Measurements from ENCODE around the gene KLHL3. TPM values are rescaled to one million over a fixed set of nuclear protein-coding genes. Genes with fewer than 3 reads are reported as not detected.

Gene KLHL3, protein sequence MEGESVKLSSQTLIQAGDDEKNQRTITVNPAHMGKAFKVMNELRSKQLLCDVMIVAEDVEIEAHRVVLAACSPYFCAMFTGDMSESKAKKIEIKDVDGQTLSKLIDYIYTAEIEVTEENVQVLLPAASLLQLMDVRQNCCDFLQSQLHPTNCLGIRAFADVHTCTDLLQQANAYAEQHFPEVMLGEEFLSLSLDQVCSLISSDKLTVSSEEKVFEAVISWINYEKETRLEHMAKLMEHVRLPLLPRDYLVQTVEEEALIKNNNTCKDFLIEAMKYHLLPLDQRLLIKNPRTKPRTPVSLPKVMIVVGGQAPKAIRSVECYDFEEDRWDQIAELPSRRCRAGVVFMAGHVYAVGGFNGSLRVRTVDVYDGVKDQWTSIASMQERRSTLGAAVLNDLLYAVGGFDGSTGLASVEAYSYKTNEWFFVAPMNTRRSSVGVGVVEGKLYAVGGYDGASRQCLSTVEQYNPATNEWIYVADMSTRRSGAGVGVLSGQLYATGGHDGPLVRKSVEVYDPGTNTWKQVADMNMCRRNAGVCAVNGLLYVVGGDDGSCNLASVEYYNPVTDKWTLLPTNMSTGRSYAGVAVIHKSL
- 14.7 to 18.2 TPM (median 15.7 TPM) in 3 replicates for total RNA-seq (2021)
- Bru-seq, nascent RNA: percentile 66 among the genes with signal in this experiment
- long read RNA-seq, experiment 1, full-length matches to known transcripts: 6 of 38 reads
- long read RNA-seq, experiment 1, partial matches to known transcripts: 2 of 38 reads
- long read RNA-seq, experiment 1, other reads (novel, unspliced or antisense): 30 of 38 reads
- long read RNA-seq, experiment 2, partial matches to known transcripts: 0 of 13 reads
- long read RNA-seq, experiment 2, other reads (novel, unspliced or antisense): 13 of 13 reads
- long read RNA-seq, experiment 3, partial matches to known transcripts: 1 of 4 reads
- long read RNA-seq, experiment 3, other reads (novel, unspliced or antisense): 3 of 4 reads

DNA sequence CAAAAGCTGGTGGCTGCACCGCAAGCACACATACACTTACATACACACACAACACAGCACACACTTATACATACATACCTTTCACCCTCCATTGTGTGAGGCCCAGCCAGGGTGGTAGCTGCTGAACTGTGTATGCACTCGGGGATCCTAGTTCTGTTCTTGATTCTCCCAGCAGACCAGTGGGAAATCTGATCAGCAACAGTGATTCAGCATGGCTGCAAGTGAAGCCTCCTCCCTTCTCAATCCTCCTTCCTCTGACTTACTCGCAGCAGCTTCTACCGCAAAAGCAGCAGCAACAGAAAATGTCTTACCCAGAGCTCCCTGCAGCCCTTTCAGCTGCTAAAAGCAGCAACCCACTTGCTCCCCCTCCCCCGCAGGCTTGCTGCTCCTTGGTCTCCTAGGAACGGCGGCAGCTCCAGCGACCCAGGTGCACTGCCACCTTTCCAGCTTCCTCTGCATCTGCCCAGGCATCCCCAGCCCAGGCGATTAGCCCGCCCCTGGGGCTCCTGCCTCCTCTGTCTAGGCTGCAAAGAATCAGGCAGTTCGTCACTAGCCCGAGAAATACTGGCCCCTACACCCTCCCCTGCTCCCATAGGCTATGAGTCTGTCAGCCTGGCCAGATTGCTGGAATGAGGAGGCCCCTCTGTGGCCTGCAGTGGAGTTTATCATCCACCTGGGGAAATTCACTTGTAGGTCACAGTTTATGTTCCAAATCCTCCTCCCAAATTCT lies at the start of gene KLHL3:
TSS of gene KLHL3 (minus strand) at position 535 of the 730 bp plus-strand sequence. CDS start at position 92, 443 bp downstream.
- Mint-ChIP-seq H3K27me3 (ENCODE audit: low read depth) (no peaks in the 10 kb centered on the region; the same call in 1 of the 2 replicates), H3K9me3 (peaks cover 16% of the 10 kb centered on the region), H3K4me3 (no peak within 1 kb of the TSS), H3K4me1 (peaks cover 3% of the 10 kb centered on the region), H3K27ac (no peak within 1 kb of the TSS), H3K36me3 (peaks cover 5% of the 10 kb centered on the region; the same call in 1 of the 2 replicates)
- ChIA-PET POLR2A (interaction anchor here (0.6 to 1.8 kb wide), 5 partner anchors 11 to 331 kb away, joined by 3 to 20 read pairs (median 4); partner anchors contain the start of gene HNRNPA0), CTCF (interaction anchor here (0.7 to 3.0 kb wide), 11 partner anchors 14 to 130 kb away, joined by 3 to 50 read pairs (median 5); no protein-coding TSS in a partner anchor)
- ATAC-seq (peak; percentile 97), DNase-seq (ENCODE audit: low spot score) (peak; percentile 89)
- 0 out of 2 replicates have a peak, but pooled peaks have one; percentile 10 for TF ChIP-seq ZBTB21 (CRISPR knock-in tag; IDR thresholded peaks at IDR 0.05; ENCODE audit: borderline replicate concordance)
- 0 out of 2 replicates have a peak, but pooled peaks have one; percentile 41 for TF ChIP-seq FOXP1 (CRISPR knock-in tag; IDR thresholded peaks at IDR 0.05; ENCODE audit: borderline replicate concordance)
- TF ChIP-seq, protein P1, sequence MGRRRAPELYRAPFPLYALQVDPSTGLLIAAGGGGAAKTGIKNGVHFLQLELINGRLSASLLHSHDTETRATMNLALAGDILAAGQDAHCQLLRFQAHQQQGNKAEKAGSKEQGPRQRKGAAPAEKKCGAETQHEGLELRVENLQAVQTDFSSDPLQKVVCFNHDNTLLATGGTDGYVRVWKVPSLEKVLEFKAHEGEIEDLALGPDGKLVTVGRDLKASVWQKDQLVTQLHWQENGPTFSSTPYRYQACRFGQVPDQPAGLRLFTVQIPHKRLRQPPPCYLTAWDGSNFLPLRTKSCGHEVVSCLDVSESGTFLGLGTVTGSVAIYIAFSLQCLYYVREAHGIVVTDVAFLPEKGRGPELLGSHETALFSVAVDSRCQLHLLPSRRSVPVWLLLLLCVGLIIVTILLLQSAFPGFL (CRISPR knock-in tag; IDR thresholded peaks at IDR 0.05; ENCODE audit: borderline replicate concordance): no peak
- TF ChIP-seq RORB (CRISPR knock-in tag; IDR thresholded peaks at IDR 0.05): no peak
- TF ChIP-seq, protein P2, sequence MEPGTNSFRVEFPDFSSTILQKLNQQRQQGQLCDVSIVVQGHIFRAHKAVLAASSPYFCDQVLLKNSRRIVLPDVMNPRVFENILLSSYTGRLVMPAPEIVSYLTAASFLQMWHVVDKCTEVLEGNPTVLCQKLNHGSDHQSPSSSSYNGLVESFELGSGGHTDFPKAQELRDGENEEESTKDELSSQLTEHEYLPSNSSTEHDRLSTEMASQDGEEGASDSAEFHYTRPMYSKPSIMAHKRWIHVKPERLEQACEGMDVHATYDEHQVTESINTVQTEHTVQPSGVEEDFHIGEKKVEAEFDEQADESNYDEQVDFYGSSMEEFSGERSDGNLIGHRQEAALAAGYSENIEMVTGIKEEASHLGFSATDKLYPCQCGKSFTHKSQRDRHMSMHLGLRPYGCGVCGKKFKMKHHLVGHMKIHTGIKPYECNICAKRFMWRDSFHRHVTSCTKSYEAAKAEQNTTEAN (CRISPR knock-in tag; IDR thresholded peaks at IDR 0.05): peak; percentile 67; the same call in 1 of the 2 replicates
- no peak for TF ChIP-seq ZNF219 (CRISPR knock-in tag; IDR thresholded peaks at IDR 0.05; ENCODE audit: borderline replicate concordance)
- TF ChIP-seq ZNF121 (CRISPR knock-in tag; IDR thresholded peaks at IDR 0.05): no peak
- TF ChIP-seq, protein P3, sequence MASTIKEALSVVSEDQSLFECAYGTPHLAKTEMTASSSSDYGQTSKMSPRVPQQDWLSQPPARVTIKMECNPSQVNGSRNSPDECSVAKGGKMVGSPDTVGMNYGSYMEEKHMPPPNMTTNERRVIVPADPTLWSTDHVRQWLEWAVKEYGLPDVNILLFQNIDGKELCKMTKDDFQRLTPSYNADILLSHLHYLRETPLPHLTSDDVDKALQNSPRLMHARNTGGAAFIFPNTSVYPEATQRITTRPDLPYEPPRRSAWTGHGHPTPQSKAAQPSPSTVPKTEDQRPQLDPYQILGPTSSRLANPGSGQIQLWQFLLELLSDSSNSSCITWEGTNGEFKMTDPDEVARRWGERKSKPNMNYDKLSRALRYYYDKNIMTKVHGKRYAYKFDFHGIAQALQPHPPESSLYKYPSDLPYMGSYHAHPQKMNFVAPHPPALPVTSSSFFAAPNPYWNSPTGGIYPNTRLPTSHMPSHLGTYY (CRISPR knock-in tag; IDR thresholded peaks at IDR 0.05): no peak
- peak; percentile 83; the same call in 1 of the 2 replicates for TF ChIP-seq NFE2L1 (CRISPR knock-in tag; IDR thresholded peaks at IDR 0.05)
- TF ChIP-seq TEAD1 (CRISPR knock-in tag; IDR thresholded peaks at IDR 0.05): no peak; the same call in 1 of the 2 replicates
- TF ChIP-seq, protein P4, sequence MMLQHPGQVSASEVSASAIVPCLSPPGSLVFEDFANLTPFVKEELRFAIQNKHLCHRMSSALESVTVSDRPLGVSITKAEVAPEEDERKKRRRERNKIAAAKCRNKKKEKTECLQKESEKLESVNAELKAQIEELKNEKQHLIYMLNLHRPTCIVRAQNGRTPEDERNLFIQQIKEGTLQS (CRISPR knock-in tag; conservative IDR thresholded peaks at IDR 0.05): no peak
- TF ChIP-seq, protein P5, sequence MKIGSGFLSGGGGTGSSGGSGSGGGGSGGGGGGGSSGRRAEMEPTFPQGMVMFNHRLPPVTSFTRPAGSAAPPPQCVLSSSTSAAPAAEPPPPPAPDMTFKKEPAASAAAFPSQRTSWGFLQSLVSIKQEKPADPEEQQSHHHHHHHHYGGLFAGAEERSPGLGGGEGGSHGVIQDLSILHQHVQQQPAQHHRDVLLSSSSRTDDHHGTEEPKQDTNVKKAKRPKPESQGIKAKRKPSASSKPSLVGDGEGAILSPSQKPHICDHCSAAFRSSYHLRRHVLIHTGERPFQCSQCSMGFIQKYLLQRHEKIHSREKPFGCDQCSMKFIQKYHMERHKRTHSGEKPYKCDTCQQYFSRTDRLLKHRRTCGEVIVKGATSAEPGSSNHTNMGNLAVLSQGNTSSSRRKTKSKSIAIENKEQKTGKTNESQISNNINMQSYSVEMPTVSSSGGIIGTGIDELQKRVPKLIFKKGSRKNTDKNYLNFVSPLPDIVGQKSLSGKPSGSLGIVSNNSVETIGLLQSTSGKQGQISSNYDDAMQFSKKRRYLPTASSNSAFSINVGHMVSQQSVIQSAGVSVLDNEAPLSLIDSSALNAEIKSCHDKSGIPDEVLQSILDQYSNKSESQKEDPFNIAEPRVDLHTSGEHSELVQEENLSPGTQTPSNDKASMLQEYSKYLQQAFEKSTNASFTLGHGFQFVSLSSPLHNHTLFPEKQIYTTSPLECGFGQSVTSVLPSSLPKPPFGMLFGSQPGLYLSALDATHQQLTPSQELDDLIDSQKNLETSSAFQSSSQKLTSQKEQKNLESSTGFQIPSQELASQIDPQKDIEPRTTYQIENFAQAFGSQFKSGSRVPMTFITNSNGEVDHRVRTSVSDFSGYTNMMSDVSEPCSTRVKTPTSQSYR (CRISPR knock-in tag; IDR thresholded peaks at IDR 0.05): 0 out of 2 replicates have a peak, but pooled peaks have one; percentile 62
